ENCODE measurements around the gene NAALADL1.

Gene NAALADL1

DNA sequence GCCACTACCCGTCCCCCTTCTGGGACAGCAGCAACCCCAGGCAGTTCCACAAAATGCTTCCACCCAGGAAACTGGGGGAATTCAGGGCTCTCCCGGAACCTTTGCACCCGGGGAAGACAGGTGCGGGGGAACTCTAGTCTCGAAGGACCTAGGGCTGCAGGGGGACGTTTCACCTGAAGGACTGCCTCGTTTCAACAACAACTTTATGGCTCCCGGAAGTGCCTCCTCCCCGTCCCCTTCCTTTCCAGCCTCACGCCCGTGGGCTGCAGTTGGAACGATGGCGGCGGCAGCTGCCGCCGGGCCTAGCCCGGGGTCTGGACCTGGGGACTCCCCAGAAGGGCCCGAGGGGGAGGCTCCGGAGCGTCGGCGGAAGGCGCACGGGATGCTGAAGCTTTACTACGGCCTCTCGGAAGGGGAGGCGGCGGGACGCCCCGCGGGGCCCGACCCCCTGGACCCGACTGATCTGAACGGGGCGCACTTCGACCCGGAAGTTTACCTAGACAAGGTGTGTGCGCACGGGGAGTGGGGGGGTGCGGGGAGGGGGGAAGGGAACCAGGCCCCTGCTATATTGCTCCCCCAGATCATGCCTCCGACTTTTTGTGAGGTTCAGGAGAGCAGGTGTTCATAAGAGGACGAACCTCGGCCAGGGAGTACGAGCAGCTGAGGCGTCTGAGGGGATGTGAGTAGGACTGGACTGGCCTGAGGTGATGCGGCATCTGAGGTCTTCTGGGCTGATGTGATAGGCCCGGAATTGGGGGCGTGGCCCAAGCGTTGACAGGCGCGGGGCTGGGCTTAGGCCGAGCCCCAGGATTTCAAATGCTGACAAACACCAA, 37.8 kb upstream of the NAALADL1 start, which contains the start of gene VPS51 (continued):
- TF ChIP-seq ZNF8 (CRISPR knock-in tag; IDR thresholded peaks at IDR 0.05) (no peak), ZC3H10 (CRISPR knock-in tag; IDR thresholded peaks at IDR 0.05) (no peak), ISL1 (CRISPR knock-in tag; IDR thresholded peaks at IDR 0.05) (no peak), CREB5 (CRISPR knock-in tag; IDR thresholded peaks at IDR 0.05; ENCODE audit: low read depth) (no peak), TOX (CRISPR knock-in tag; IDR thresholded peaks at IDR 0.05; ENCODE audit: borderline replicate concordance) (no peak), RARB (CRISPR knock-in tag; IDR thresholded peaks at IDR 0.05) (peak; percentile 81; the same call in 1 of the 2 replicates), BACH2 (CRISPR knock-in tag; IDR thresholded peaks at IDR 0.05; ENCODE audit: borderline replicate concordance) (no peak), TCF4 (CRISPR knock-in tag; IDR thresholded peaks at IDR 0.05; ENCODE audit: borderline replicate concordance) (no peak), ARNTL (CRISPR knock-in tag; IDR thresholded peaks at IDR 0.05; ENCODE audit: borderline replicate concordance, low read depth) (no peak), ZFP3 (CRISPR knock-in tag; IDR thresholded peaks at IDR 0.05) (peak; percentile 57)
- TF ChIP-seq, protein P1, sequence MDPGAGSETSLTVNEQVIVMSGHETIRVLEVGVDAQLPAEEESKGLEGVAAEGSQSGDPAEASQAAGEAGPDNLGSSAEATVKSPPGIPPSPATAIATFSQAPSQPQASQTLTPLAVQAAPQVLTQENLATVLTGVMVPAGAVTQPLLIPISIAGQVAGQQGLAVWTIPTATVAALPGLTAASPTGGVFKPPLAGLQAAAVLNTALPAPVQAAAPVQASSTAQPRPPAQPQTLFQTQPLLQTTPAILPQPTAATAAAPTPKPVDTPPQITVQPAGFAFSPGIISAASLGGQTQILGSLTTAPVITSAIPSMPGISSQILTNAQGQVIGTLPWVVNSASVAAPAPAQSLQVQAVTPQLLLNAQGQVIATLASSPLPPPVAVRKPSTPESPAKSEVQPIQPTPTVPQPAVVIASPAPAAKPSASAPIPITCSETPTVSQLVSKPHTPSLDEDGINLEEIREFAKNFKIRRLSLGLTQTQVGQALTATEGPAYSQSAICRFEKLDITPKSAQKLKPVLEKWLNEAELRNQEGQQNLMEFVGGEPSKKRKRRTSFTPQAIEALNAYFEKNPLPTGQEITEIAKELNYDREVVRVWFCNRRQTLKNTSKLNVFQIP (CRISPR knock-in tag; IDR thresholded peaks at IDR 0.05; ENCODE audit: borderline replicate concordance, low read depth) = no peak
- TF ChIP-seq, protein P2, sequence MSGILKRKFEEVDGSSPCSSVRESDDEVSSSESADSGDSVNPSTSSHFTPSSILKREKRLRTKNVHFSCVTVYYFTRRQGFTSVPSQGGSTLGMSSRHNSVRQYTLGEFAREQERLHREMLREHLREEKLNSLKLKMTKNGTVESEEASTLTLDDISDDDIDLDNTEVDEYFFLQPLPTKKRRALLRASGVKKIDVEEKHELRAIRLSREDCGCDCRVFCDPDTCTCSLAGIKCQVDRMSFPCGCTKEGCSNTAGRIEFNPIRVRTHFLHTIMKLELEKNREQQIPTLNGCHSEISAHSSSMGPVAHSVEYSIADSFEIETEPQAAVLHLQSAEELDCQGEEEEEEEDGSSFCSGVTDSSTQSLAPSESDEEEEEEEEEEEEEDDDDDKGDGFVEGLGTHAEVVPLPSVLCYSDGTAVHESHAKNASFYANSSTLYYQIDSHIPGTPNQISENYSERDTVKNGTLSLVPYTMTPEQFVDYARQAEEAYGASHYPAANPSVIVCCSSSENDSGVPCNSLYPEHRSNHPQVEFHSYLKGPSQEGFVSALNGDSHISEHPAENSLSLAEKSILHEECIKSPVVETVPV (CRISPR knock-in tag; IDR thresholded peaks at IDR 0.05) = no peak

GRCh38 chr11:65095427-65095826, 37.1 kb upstream of the NAALADL1 start:
- no peak for ATAC-seq
- TF ChIP-seq, protein P1 (CRISPR knock-in tag; IDR thresholded peaks at IDR 0.05; ENCODE audit: borderline replicate concordance, low read depth) = no peak
- no peak for TF ChIP-seq ESRRG (CRISPR knock-in tag; IDR thresholded peaks at IDR 0.05)
- TF ChIP-seq PPARA (CRISPR knock-in tag; IDR thresholded peaks at IDR 0.05; ENCODE audit: borderline replicate concordance) = no peak
- TF ChIP-seq GLIS3 (CRISPR knock-in tag; IDR thresholded peaks at IDR 0.05) = no peak
- TF ChIP-seq ZNF70 (CRISPR knock-in tag; IDR thresholded peaks at IDR 0.05) = no peak
- no peak for TF ChIP-seq BACH2 (CRISPR knock-in tag; IDR thresholded peaks at IDR 0.05; ENCODE audit: borderline replicate concordance)
- TF ChIP-seq ISL1 (CRISPR knock-in tag; IDR thresholded peaks at IDR 0.05) = no peak
- TF ChIP-seq ZC3H10 (CRISPR knock-in tag; IDR thresholded peaks at IDR 0.05) = no peak
- no peak for TF ChIP-seq ZFP30 (CRISPR knock-in tag; IDR thresholded peaks at IDR 0.05)
- TF ChIP-seq CSDC2 (CRISPR knock-in tag; IDR thresholded peaks at IDR 0.05) = no peak
- TF ChIP-seq ZFP3 (CRISPR knock-in tag; IDR thresholded peaks at IDR 0.05) = no peak
- TF ChIP-seq, protein P2 (CRISPR knock-in tag; IDR thresholded peaks at IDR 0.05) = no peak
- no peak for TF ChIP-seq RARB (CRISPR knock-in tag; IDR thresholded peaks at IDR 0.05)
- no peak for TF ChIP-seq TCF4 (CRISPR knock-in tag; IDR thresholded peaks at IDR 0.05; ENCODE audit: borderline replicate concordance)
- no peak for TF ChIP-seq ZNF565 (CRISPR knock-in tag; conservative IDR thresholded peaks at IDR 0.05; ENCODE audit: low read depth)
- TF ChIP-seq ARNTL (CRISPR knock-in tag; IDR thresholded peaks at IDR 0.05; ENCODE audit: borderline replicate concordance, low read depth) = no peak
- TF ChIP-seq, protein P3, sequence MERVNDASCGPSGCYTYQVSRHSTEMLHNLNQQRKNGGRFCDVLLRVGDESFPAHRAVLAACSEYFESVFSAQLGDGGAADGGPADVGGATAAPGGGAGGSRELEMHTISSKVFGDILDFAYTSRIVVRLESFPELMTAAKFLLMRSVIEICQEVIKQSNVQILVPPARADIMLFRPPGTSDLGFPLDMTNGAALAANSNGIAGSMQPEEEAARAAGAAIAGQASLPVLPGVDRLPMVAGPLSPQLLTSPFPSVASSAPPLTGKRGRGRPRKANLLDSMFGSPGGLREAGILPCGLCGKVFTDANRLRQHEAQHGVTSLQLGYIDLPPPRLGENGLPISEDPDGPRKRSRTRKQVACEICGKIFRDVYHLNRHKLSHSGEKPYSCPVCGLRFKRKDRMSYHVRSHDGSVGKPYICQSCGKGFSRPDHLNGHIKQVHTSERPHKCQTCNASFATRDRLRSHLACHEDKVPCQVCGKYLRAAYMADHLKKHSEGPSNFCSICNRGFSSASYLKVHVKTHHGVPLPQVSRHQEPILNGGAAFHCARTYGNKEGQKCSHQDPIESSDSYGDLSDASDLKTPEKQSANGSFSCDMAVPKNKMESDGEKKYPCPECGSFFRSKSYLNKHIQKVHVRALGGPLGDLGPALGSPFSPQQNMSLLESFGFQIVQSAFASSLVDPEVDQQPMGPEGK (CRISPR knock-in tag; IDR thresholded peaks at IDR 0.05; ENCODE audit: borderline replicate concordance) = no peak
- no peak for TF ChIP-seq CREB5 (CRISPR knock-in tag; IDR thresholded peaks at IDR 0.05; ENCODE audit: low read depth)
